ENCODE data around the gene PDAP1.
"Not testable (repeated sequence)": the region's sequence is repeated elsewhere in the genome, so short reads cannot be mapped to it uniquely, and the experiment has no call there.

The PDAP1 gene

DNA sequence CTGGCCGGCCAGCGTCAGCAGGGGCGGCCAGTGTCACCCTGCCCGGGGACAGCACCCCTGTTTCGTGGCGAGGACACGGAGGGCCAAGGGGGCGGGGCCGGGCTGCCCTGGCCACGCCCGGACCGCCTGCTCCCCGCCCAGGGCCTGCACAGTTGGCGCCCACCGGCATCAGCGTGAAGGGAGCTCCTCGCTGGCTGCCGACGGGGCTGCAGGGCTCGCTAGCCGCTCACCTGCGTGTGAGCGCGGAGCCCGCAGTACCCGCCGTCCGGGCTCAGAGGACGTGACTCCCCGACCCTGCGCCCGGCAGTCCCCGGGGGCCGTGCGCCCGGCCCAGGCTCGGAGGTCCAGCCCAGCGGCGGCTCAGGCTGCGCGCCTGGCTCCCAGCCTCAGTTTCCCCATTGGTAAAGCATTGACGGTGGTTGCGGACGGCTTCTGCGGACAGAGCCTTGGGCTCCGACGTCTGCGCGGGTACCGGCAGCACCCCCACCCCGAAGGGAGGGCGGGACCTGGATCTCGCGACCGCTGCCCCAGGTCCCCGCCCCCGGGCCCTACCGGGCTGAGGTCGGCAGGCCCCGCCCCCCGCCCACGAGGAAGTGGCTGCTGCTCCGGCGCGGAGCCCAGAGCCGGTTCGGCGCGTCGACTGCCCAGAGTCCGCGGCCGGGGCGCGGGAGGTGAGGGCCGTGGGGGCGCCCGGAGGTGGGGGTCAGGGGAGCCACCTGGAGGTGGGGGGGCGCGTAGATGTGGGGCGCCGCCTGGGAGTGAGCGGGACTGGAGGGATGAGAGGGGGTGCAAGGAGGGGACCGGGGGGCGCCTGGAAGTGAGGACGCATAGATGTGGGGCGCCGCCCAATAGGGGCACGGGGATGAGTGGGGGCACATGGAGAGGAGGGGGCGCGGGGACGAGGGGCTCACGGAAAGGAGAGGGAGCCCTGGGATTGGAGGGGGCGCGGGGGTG lies 34.0 kb downstream of the PDAP1 start, which contains the start of gene ARPC1B:
TSS of gene ARPC1B (plus strand) at position 620 of the 954 bp plus-strand sequence. CDS start 10,985 bp downstream, outside the sequence.
- peak; percentile 86 for DNase-seq

DNA sequence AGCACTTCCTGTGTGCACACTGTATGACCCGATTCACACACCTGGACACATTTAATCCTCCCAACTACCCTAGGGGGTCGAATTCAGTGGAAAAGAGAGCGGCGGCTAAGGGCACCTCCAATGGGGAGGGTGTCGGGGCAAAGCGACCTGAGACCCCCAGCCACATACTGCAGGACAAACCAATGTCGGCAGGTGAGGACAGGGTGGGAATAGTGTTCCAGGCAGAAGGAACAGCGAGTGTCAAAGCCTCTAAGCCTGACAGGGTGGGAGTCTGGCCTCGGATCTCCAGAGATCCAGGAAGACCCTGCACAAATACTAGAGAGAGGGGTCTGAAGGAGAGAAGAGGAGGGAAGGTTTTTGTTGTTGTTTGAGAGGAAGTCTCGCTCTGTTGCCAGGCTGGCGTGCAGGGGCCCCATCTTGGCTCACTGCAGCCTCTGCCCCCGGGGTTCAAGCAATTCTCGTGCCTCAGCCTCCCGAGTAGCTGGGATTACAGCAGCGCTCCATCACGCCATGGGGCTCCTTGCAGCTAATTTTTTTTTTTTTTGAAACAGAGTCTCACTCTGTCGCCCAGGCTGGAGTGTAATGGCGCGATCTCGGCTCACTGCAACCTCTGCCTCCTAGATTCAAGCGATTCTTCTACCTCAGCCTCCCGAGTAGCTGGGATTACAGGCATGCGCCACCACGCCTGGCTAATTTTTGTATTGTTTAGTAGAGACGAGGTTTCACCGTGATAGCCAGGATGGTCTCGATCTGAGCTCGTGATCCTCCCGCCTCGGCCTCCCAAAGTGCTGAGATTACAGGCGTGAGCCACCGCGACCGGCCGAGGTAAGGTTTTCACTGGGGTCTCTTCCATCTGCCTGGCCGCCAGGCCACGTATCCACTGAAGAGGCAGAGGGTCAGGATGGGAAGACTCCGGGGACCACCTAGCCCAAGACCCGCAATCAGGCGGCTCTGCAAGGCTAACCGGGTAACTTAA lies 35.0 kb downstream of the PDAP1 start:
- no peak for DNase-seq

DNA sequence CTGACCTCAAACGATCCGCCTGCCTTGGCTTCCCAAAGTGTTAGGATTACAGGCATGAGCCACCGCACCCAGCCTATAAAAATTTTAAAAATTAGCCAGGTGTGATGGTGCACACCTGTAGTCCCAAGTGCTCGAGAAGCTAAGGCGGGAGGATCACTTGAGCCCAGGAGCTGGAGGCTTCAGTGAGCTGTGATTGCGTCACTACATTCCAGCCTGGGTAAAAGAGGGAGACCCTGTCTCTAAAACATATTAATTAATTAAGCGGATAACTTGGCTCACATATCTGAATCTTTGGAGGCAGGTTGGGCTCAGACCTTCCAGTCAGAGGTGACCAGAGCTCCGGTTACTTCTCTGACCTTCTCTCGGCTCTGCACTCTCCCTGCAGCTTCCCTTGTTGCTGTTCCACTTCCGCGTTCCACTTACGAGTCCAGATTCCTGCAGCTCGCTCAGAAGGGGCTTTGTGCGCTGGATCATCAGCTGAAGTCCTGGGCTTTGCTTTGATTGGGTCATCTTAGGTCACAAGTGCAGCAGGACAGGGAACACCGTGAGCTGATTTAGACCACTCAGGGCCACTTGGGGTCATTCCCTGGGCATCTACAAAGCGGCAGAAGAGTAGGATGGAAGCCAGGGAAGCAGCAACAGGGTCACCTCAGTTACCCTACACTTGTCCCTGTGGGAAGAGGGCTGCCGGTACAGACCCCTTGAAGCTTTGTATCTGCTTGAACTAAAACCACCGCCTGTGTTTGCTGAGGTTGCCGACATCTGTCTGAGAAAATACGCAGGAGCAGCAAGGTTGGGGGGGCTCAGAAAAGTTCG lies 35.9 kb downstream of the PDAP1 start:
- no peak for DNase-seq

DNA sequence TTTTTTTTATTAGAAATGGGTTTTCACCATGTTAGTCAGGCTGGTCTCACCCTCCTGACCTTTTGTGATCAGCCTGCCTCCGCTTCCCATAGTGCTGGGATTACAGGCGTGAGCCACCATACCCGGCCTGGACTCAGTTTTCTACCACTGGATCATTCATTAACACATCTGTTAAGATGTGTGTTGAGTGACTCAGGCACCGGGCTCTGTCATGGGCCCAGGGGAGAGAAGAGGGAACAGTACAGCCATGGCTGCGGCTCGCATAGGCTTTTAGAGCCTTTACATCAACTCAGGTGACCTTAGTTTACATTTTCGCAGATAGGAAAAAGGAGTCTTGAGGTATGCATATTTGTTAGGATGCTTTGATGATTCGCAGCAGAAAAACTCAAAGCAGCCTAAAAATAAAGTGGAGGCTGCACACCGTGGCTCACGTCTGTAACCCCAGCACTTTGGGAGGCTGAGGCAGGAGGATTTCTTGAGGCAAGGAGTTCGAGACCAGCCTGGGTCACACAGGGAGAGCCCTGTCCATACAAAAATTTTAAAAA lies 36.9 kb downstream of the PDAP1 start:
- DNase-seq: no peak

DNA sequence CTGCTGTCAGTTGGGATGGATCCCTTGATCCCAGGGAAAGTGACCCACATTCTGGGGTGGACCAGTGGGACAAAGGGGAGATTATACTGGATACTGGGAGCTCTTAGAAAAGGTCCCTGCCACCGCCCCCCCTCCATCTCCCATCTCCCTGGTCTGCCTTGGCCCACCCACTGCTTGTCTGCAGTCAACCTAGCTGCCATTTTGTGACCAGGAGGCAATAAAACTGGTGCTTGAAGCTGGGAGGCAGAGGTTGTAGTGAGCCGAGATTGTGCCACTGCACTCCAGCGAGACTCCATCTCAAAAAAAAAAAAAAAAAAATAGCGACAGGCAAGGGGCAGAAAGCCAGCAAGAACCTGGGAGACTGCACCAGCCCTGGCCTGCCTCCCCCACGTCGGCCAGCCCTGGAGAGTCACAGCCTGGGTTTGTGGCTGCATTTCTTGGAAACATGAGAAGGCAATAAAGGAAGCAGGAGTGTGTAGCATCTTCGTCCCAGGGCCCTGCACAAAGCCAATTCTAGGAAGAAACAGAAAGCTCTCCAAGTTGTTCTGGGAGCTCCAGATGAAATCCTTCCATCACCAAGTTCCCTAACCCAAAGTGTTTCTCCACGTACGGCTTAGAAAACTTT lies 38.5 kb downstream of the PDAP1 start:
- DNase-seq: no peak

DNA sequence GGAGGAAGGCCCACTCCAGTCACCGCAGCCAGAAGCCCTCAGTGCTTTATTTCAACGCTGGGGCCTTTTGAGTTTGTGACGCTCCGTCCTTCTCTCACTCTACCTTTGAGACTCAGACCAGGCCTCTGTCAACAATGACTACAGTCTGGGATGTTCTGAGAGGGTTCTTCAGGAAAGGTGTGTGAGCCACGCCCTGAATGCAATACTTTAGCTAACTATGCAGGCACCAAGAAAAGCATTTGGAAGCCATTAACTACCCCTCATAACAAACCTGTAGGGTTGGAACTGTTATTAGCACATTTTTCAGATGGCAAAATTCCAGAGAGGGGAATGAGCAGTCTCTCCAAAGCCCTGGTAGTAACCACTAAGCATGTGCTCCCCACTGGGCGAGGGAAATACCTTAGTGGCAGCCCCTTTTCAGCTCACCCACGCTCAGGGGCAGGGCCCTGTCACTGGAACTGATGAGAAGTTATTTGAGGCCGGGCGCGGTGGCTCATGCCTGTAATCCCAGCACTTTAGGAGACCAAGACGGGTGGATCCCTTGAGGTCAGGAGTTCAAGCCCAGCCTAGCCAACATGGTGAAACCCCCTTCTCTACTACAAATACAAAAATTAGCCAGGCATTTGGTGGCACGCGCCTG lies 39.5 kb downstream of the PDAP1 start:
- DNase-seq: no peak

DNA sequence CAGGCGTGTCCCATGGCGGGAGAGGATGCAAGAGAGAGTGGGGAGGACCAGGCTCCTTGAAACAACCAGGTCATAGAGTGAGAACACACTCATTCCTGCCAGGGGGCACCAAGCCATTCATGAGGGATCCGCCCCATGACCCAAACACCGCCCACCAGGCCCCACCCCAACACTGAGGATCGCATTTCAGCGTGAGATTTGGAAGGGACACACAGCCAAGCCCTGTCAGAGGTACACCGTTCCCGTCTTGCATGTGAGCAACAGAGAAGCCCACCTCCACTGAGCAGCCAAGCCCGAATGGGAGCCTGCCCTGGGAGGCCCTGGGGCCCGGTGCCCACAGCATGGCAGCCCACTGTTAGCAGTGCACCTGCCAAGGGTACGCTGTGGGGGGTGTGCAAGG lies 41.8 kb downstream of the PDAP1 start:
- no peak for DNase-seq

DNA sequence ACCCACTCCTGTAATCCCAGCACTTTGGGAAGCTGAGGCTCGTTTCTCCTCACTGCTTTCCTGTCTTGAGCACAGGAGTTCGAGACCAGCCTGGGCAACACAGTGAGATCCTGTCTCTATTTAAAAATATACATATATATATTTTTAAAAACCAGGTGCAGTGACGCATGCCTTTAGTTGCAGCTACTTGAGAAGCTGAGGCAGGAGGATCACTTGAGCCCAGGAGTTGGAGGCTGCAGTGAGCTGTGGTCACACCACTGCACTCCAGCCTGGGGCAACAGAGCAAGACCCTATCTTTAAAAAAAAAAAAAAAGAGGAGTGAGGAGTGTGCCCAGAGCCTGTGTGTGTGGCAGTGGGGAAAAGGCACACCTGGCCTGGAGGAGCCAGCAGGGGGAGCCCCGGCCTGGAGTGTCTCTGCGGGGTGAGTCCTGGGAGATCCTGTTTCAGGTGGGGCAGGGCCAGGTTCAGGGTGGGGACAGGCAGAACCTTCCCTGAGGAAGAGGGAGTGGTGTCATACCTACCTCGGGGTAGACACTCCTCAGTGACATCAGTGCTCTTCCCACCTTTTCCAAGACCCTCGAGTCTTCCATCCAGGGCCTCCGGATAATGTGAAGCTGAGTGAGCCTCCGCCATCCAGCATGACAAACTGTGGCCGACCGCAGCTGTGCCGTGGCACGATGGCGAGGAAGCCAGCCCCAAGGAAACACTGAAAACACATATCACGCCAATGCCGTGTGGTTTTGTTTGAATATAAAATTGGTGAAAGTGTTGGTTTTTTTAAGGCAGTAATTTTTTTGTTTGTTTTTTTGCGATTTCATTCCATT lies 42.9 kb downstream of the PDAP1 start:
- peak; percentile 77 for DNase-seq

DNA sequence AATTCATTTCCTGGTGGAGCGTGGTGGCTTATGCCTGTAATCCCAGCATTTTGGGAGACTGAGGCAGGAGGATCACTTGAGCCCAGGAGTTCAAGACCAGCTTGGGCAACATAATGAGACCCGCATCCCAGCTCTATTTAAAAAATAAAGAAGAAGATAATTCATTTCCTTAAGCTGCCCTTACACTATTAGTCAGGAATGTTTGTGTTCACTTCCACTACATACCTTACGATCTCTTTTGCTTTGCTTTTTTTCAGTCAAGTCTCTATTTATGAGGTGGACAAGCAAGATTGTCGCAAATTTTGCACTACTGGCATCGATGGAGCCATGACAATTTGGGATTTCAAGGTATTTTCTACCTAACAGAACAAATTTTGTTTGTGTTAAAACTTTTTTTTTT lies 45.1 kb downstream of the PDAP1 start:
- no peak for DNase-seq

DNA sequence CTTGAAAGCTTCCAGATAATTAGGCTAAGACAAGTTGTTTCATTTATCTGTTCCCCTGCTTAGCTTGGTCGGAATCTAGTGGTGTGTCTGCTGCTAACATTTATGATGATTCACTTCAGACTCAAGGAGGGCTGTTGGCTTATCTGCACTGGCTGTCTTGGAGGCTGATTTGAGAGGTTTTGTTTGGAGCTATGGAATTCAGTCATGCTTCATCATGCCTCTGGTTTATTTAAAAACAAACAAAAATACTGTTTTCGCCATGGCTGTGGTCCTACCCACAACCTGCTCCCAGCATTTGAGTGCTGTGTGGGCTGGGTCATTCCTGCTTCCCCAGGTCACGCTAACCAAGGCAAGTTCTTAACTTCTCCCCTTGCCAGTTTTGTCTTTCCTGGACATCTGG lies 45.6 kb downstream of the PDAP1 start:
- no peak for DNase-seq

DNA sequence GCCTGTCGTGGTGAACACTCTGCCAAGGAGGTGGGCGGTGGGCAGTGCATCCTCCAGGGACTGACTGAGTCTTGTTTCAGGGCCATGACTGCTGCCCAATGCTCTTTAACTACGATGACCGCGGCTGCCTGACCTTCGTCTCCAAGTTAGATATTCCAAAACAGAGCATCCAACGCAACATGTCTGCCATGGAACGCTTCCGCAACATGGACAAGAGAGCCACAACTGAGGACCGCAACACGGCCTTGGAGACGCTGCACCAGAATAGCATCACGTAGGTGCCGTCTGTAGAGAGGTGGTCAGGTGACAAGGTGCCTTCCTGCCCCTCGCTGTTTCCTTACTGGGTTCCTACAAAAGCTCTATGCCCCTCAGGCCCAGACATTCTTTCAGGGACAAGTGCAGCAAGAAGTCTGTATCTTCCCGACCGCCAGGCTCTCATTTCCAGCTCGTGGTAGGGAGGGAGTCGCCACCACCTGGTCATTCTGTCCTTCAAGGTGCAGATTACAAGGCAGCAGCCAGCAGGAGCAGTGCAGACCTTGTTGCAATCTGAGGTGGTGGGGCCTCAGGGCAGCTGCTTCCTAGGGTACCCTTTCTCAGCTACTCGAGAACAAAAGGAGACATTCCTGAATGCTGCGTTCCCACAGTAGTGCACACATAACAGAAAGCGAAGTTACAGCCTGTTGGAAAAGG lies 48.8 kb downstream of the PDAP1 start:
- no peak for DNase-seq

DNA sequence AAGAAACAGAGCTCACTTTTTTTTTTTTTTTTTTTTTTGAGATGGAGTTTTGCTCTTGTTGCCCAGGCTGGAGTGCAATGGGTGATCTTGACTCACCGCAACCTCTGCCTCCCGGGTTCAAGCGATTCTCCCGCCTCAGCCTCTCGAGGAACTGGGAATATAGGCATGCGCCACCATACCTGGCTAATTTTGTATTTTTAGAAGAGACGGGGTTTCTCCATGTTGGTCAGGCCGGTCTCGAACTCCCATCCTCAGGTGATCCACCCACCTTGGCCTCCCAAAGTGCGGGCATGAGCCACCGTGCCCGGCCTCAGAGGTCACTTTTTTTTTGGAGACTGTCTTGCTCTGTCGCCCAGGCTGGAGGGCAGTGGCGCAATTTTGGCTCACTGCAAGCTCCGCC lies 49.9 kb downstream of the PDAP1 start:
- not testable (repeated sequence) for DNase-seq

DNA sequence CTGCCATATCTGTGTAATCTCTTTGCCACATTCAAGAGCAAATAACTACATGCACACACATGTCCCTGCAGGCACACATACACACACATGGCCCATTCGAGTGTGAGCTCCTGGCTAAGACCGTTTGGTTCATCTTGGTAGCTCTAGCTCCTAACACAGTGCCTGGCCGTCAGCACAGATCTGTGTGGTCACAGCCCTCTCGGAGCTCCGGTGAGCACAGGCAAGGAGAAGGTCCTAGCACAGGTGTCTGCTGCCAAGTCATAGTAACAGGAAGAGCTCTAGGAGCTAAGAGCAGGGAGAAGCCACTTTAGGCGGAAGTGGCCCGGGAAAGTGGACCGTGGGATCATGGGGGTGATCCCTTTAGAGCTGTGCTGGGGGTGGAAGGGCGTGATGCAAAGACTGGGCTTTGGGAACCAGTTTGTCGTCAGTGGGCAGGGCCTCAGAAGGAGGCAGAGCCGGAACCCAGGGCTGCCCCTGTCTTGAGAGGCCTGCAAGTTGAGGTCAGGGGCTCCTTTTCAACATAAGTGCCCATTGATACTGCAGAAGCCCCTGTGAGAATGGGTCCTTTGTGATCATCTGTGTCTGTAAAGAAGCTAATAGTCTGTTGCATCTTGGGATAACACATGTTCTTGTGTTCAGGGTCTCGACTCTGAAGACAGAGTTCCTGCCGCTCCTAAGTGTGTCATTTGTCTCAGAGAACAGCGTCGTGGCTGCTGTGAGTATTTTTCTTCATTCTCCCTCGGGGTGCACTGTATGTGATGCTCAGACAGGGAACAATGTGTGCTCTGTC lies 50.5 kb downstream of the PDAP1 start:
- DNase-seq: no peak

DNA sequence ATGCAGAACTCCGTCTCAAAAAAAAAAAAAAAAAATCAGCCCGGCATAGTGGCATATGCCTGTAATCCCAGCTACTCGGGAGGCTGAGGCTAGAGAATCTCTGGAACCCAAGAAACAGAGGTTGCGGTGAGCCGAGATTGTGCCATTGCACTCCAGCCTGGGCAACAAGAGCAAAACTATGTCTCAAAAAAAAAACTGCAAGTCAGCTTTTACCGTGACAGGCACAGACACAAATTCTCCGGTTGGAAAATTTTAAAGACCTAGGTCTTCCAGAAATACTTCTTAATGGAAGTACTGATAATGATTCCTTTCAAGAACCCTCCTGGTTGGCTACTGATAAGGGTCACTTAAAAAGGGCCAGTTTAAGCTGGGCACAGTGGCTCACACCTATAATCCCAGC lies 53.3 kb downstream of the PDAP1 start:
- no peak for DNase-seq

DNA sequence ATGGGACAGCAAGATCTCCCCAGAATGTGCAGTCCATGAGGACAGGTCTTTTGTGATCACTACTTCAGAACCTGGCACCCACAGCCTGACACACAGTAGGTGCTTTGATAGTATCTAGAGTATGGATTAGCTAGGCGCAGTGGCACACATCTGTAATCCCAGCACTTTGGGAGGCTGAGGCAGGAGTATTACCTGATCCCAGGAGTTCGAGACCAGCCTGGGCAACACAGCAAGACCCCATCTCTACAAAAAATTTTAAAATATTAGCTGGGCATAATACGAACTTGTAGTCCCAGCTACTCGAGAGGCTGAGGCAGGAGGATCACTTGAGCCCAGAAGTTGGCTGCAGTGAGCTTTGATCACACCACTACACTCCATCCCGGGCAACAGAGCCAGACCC lies 56.1 kb downstream of the PDAP1 start:
- DNase-seq: no peak

DNA sequence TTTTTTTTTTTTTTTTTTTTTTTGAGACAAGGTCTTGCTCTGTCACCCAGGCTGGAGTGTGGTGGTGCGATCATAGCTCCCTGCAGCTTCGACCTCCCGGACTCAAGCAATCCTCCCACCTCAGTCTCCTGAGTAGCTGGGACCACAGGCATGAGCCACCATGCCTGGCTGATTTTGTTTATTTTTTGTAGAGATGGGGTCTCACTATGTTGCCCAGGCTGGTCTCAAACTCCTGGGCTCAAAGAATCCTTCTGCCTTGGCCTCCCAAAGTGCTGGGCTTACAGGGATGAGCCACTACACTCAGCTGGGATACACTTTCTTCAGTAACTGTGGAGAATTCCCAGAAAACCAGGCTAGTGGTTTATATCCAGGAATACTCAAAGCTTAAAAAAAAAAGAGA lies 57.8 kb downstream of the PDAP1 start:
- DNase-seq: not testable (repeated sequence)
